NAMALWA (cell line): Measurements from ENCODE around the gene CAPNS2.
"Not testable (repeated sequence)": the region's sequence is repeated elsewhere in the genome, so short reads cannot be mapped to it uniquely, and the experiment has no call there.

Experiments
- DNase-seq: peaks from one replicate; pipeline ENCODE4 v3.0.0-alpha.2; 2015; ENCODE audit warnings: low spot score

CAPNS2 gene

GRCh38 chr16:55568207-55568606 is 1.7 kb downstream of the CAPNS2 start:
- no peak for DNase-seq

GRCh38 chr16:55569025-55569424 is 2.5 kb downstream of the CAPNS2 start:
- DNase-seq = no peak

- no peak for DNase-seq
Observed at GRCh38 chr16:55570159-55570558, 3.7 kb downstream of the CAPNS2 start.

GRCh38 chr16:55571191-55571897 is 4.9 kb downstream of the CAPNS2 start:
- no peak for DNase-seq

- no peak for DNase-seq
Observed at GRCh38 chr16:55572439-55572838, 6.0 kb downstream of the CAPNS2 start.

GRCh38 chr16:55574811-55575210 is 8.3 kb downstream of the CAPNS2 start:
- no peak for DNase-seq

GRCh38 chr16:55575496-55575895 is 9.0 kb downstream of the CAPNS2 start:
- DNase-seq = no peak

- DNase-seq = no peak
Observed at GRCh38 chr16:55576384-55576783, 9.9 kb downstream of the CAPNS2 start.

GRCh38 chr16:55577887-55578286 is 11.4 kb downstream of the CAPNS2 start:
- DNase-seq = no peak

GRCh38 chr16:55585631-55586030 is 19.1 kb downstream of the CAPNS2 start:
- DNase-seq = no peak

GRCh38 chr16:55588799-55589198 is 22.3 kb downstream of the CAPNS2 start:
- DNase-seq = no peak

GRCh38 chr16:55592306-55592705 is 25.8 kb downstream of the CAPNS2 start:
- no peak for DNase-seq

- DNase-seq = no peak
Observed at GRCh38 chr16:55597928-55598327, 31.4 kb downstream of the CAPNS2 start.

GRCh38 chr16:55605754-55606336 is 39.4 kb downstream of the CAPNS2 start:
- no peak for DNase-seq

- DNase-seq = no peak
Observed at GRCh38 chr16:55613613-55614335, 47.3 kb downstream of the CAPNS2 start.

GRCh38 chr16:55615071-55615470 is 48.6 kb downstream of the CAPNS2 start:
- no peak for DNase-seq

- DNase-seq = not testable (repeated sequence)
Observed at GRCh38 chr16:55615670-55616069, 49.2 kb downstream of the CAPNS2 start.
